IPS-NIHi7 (cell line): ENCODE results near the gene CSRP1.

Source experiments
- DNase-seq: peaks from one replicate; pipeline ENCODE4 v3.0.0; 2012; ENCODE audit warnings: mixed read lengths; ENCODE audit errors: extremely low spot score

CSRP1 gene

DNA sequence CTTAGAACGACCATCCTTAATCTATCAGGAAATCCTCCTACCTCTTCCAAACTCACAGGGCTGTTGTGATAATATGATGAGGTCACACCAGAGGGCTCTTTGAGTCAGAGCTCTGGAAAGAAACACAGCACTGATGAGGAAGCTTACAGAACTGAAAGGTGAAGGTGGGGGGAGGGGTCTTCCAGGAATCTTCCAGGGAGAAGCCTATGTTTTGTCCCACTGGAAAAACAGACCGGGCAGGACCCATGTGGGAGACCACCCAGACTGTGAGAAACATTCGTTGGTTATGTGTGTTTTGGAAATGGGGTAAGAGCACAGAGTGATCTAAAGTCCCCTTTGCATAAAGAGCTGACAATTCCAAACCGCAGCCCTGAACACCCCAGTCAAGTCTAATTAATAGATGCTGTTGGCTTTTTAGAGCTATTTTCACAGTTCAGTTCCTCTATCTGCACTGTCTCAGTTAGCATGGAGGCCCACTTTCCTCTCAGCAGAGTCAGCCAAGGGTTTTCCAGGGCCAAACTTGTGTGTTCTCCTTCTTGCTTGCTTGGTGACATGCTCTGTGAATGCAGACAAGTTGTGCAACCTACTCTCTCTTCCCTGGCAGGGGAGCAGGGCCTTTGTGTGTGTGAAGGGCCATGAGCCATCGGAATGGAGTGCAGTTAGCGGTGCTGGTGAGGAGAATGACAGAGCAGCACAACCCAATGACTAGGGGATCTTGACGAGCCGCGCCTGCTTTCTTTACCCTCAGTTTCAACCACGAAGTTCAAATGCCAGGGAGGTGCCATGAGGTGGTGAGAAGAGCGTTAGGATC, 50.2 kb downstream of the CSRP1 start:
- no peak for DNase-seq

DNA sequence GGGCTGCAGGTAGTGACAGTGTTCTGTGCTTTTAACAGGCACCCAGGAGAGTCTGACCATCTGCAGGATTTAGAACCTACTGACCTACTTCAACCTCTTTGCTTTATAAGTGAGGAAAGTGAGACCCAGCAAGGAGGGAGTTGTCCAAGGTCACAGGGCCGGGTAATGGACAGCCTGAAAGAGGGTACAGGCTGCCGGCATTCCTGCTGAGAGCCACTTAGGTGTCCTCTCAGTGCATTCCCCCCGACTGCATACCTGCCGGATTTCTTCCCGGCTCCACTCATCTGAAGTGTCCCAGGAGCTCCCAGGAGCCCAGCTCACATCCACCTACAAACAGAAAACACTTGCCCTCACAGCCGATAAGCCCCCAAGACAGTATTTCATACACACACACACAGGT, 51.8 kb downstream of the CSRP1 start:
- no peak for DNase-seq

DNA sequence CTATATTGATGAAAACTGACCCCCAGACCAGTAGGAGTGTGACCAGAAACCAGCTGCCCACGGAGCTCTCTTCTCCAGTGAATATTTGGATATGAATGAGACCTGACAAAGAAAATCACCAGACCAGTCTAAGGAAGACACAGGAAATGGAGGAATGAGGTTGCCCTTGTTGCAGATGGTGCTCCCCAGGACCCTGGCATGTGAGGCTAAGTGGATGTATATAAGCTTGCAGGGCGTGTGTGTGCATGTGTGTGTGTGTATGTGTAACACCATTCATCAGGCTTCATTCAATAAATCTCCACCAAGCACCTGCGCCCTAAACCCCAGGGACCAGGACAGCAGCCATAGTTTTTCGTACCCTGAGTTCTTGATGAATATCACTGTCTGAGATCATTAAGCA, 52.3 kb downstream of the CSRP1 start:
- no peak for DNase-seq

DNA sequence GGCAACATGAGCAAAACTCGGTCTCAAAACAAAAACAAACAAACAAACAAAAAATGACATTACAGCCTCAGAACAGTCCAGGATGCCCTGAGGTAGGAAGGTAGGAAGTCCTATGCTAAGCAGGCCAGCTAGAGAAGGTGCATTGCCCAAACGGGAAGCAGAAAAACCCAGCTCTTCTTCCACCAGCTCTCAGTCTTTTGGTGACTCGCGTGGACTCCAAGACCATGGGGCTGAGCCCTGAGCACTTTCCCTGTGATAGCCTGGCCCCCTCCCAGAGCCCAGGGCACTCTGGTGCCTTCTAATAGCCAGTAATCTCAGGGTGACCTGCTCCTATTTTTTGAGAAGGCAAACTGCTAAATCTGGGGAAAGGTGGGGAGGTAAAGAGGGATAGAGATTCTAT, 54.1 kb downstream of the CSRP1 start:
- DNase-seq: no peak

DNA sequence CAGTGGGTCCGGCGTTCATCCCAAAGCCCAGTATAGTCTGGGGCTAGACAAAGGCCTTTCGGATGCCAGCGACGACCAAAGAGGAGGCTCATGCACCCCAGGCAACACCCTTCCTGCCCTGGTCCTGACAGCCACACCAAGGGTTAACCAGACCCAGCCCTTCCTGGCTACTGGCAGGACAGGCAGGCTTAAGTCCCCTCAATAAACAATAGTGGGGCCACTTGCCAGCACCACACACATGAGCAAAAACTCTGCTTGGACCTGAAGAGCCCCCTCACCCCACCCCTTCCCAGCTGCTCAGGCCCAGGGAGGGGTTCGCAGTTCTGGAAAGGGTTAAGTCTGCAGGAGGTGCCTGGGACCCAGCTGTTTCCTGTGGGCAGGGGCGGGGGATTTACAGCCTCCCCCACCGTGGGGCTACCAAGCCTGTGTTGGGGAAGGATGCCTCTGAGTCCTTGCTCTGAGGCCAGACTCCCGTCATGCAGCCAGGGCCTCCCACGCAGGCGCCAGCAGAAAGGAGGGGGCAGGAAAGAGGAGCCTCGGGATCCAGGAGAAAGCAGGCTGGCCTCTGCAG, 56.1 kb downstream of the CSRP1 start:
- peak; percentile 67 for DNase-seq

DNA sequence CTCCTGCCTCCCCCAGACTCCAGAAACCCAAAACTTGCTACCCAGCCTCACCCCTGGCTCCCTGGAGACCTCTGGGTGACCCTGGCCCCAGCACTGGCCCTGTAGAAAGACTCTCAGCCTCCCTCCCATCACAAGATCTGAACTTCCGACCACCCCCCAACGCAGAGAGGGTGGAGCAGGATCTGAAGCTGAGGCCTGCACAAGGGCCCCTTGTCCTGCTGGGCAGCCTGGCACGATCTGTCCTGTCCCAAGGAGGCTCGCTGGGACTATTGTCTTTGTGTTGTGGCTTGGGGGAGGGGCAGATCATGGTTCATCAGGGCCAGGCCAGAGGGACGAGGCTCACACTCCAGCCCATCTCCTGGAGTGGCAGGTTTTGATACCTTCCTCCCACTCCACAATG, 57.9 kb downstream of the CSRP1 start:
- no peak for DNase-seq

DNA sequence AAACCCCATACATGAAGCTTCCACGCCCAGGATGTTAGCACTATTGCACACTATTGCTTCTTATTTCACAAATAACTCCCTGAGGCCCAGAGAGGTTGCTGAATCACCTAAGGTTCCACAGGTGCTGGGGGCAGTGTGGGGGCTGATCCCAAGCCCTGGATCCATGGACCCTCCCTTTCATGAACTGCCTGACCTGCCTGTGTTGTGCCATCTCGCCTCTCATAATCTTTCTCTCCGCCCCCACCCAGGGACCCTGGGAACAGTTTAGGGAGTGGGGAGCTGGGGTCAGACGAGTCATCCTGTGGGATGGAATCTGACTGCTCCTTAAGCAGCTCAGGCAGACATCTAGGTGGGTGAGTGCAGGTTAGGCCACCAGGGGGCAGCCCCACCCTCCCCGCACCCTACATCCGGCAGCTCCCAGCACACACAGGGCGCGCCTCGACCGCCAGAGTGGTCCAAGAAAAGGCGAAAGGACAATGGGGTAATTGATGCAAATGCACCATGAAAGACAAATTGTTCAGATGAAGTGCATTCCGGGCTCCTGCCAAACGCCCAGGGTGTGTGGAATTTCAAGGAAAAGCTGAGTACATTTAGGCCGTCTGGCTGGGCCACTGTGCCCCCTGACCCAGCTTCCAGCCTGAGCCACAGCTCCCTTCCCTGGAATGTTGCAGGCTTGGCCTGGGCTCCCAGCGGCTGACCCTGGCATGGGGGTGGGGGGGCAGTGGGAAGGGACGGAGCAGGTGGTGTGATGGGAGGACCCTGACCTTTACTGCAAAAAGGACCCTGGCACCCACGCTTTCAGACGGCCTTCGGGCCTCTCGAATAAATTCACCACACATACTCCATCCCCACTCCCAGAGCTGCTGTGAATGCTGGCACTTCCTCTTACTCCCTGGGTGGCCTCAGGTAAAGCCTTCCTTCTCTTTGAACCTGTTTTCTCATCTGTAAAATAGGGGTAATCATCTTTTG, 58.7 kb downstream of the CSRP1 start:
- peak; percentile 88 for DNase-seq

DNA sequence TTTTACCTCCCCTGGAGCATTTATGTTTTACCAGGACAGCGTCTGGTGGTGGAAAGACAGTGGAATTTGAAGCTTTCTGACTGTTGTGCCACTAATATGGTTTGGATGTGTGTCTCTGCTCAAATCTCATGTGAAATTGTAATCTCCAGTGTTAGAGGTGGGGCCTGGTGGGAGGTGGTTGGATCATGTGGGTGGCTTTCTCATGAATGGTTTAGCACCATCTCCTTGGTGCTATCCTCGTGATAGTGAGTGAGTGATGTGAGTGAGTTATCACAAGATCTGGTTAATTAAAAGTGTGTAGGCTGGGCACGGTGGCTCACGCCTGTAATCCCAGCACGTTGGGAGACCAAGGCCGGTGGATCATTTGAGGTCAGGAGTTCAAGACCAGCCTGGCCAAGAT, 61.6 kb downstream of the CSRP1 start:
- no peak for DNase-seq

DNA sequence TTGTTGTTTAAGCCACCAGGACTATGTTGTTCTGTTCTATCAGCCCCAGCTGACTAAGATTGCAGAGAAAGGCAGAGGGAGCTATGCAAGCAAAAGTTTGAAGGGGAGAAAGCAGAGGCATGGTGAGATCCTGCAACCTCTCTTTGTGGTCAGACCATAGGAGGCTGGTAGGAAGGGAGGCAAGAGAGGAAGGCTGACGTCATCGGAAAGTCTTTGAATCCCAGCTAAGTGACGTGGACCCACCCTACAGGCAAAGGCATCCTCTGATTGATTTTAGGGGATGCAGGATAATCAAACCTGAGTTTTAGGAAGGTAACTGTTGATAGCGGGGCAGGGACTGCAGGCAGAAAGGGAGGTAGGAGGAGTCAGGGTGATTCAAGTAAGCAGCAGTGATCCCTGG, 62.1 kb downstream of the CSRP1 start:
- DNase-seq: no peak

DNA sequence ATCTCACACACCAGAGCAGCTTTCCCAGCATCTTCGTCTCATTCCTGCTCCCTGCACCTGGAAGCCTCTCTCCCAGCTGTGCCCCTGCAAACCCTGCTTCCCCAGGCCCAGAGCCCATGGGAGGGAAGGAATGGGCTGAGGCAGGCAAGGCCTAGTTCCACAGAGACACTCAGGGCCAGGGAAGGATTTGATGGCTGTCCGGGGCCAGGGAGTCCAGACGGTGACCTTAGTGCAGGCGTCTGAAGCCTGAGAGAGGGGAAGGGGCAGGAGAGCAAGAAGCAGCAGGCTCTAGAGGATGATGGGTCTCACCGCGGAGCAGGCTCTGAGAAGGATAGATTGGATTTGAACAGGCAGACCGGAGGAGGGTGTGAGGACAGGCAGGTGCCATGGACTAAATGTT, 63.2 kb downstream of the CSRP1 start:
- DNase-seq: no peak

DNA sequence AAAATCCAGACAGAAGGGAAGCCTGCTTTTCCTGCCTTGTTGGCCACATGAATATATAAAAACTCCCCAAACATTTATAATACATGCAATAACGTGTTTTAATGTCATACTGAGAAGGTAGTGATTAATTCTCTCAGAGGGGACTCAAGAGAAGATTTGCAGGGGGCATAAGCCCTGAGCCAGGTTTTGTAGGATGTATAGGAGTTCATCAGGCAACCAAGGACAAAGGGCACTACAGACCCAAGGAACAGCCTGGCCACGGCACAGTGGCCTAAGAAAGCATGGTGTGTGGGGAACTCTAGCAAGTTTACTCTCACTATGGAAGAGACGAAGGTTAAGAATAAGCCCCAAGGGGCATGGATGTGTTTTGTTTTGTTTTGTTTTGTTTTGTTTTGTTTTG, 70.0 kb downstream of the CSRP1 start:
- no peak for DNase-seq

DNA sequence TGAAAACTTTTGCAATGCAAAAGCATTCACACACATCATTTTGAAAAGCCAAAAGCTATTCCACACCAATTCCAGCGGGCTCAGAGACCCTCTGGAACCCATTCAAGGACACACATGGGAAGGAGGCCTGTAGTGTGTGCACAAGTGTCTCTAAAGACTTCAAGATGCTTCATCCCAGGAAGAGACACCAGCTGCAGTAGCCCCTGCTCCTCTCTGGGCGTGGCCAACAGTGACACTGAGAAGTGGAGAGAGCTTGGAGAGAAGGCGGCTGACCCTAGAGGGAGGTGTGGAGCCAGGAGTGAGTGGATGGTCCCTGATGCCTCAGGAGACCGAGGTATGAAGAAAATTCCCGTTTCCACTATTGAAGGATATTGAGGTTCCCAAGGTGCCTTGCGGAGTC, 70.5 kb downstream of the CSRP1 start:
- DNase-seq: peak; percentile 84

DNA sequence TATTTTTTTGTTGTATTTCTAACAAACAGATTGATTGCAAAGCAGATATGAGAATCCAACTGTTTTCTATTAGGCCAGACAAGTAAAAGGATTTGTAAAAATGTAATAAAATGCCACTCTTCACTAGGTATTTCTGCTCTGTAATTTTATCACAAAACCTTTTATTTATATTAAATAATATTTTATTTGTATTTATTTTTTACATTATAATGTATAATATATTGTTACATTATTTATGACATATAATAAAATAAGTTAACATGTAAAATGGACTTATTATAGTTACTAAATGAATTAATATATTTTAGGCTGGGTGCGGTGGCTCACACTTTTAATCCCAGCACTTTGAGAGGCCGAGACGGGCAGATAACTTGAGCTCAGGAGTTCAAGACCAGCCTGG, 72.7 kb downstream of the CSRP1 start:
- DNase-seq: no peak

DNA sequence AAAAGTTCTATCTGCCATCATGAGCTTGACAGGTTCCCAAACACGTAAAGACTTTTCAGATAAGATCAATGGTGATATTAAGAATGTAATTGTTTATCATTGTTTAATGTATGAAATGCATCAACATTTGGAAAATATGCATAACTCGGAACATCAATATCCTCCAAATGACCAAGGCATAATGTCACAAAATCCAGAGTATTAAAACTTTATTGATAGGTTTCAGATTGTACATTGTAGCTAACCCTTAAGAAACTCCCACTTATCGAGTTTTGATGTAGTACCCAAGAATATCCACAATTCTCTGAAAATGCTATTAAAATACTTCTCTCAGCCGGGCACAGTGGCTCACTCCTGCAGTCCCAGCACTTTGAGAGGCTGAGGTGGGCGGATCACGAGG, 73.3 kb downstream of the CSRP1 start:
- DNase-seq: no peak
